SK-N-SH (cell line): Measurements from ENCODE around the gene HK2. TPM values are rescaled to one million over a fixed set of nuclear protein-coding genes. Genes with fewer than 3 reads are reported as not detected.

Experiments
- CTCF ChIA-PET: fragments of 300-600, 350-600 bp; formaldehyde crosslinking; extraction: SDS; loops from one replicate; lab custom pipeline; 2021; lab: Yijun Ruan, JAX
- POLR2A ChIA-PET: fragments of 350-600 bp; sonication (Branson Sonifier 250); formaldehyde crosslinking; extraction: SDS; loops from one replicate; lab custom pipeline; 2020; ENCODE audit warnings: antibody characterized with exemption, inconsistent platforms; lab: Yijun Ruan, JAX
- DNase-seq: peaks from one replicate; pipeline ENCODE4 v3.0.0; 2012
- H2AFZ ChIP-seq: fragments of 200-600 bp; sonication (generic); 2 replicates; pipeline ENCODE4 v1.8.1; 2016; ENCODE audit warnings: antibody characterized with exemption, mild to moderate bottlenecking, low read depth
- H3F3A ChIP-seq: fragments of 200-600 bp; sonication (generic); replicated peaks from 2 replicates; pipeline ENCODE3; 2016; ENCODE audit warnings: antibody characterized with exemption, mild to moderate bottlenecking; ENCODE audit not compliant: insufficient read depth
- H3K27ac ChIP-seq, 2 experiments: fragments of 200-500 bp in 1 of 2; fragments of 200-600 bp in 1 of 2; sonication (Bioruptor generic) in 1 of 2; sonication (generic), shearing (Covaris generic) in 1 of 2; 2 replicates each; pipeline versions ENCODE4 v1.5.1 to v1.6.1; 2014 to 2016; ENCODE audit warnings: low read depth in 2 of 2, inconsistent platforms in 1 of 2, low read length in 1 of 2, mild to moderate bottlenecking in 1 of 2, mixed read lengths in 1 of 2
- H3K27me3 ChIP-seq: fragments of 200-600 bp; sonication (generic), shearing (Covaris generic); 2 replicates; pipeline ENCODE4 v1.6.1; 2016; ENCODE audit warnings: mixed run types; ENCODE audit not compliant: insufficient read depth
- H3K36me3 ChIP-seq, 2 experiments: fragments of 200-500 bp in 1 of 2; fragments of 200-600 bp in 1 of 2; sonication (Bioruptor generic) in 1 of 2; sonication (generic) in 1 of 2; replicated peaks in 1 of 2; 2 replicates each; pipeline versions ENCODE3 to v1.5.1; 2014 to 2016; ENCODE audit warnings: low read length in 1 of 2, mild to moderate bottlenecking in 1 of 2; ENCODE audit not compliant: insufficient read depth in 2 of 2, control insufficient read depth in 1 of 2
- H3K4me1 ChIP-seq, 2 experiments: fragments of 200-500 bp in 1 of 2; fragments of 200-600 bp in 1 of 2; sonication (Bioruptor generic) in 1 of 2; sonication (generic), shearing (Covaris generic) in 1 of 2; 2 replicates each; pipeline versions ENCODE4 v1.5.1 to v1.6.1; 2014 to 2016; ENCODE audit warnings: low read depth in 1 of 2, low read length in 1 of 2, mixed run types in 1 of 2; ENCODE audit not compliant: insufficient read depth in 2 of 2, control insufficient read depth in 1 of 2
- H3K4me2 ChIP-seq: fragments of 200-600 bp; sonication (generic), shearing (Covaris generic); 2 replicates; pipeline ENCODE4 v1.6.1; 2017; ENCODE audit warnings: mixed run types
- H3K4me3 ChIP-seq, 2 experiments: fragments of 200-500 bp in 1 of 2; fragments of 200-600 bp in 1 of 2; sonication (Bioruptor generic) in 1 of 2; sonication (generic), shearing (Covaris generic) in 1 of 2; 2 replicates each; pipeline versions ENCODE4 v1.5.1 to v1.8.1; 2014 to 2016; ENCODE audit warnings: low read depth in 2 of 2, inconsistent platforms in 1 of 2, low read length in 1 of 2, mild to moderate bottlenecking in 1 of 2, mixed read lengths in 1 of 2, moderate library complexity in 1 of 2
- H3K79me2 ChIP-seq: fragments of 200-600 bp; sonication (generic); 2 replicates; pipeline ENCODE4 v1.8.1; 2017; ENCODE audit warnings: mild to moderate bottlenecking; ENCODE audit not compliant: insufficient read depth
- H3K9ac ChIP-seq: fragments of 200-600 bp; sonication (generic); 2 replicates; pipeline ENCODE4 v1.6.1; 2017; ENCODE audit warnings: mixed run types
- H3K9me2 ChIP-seq: fragments of 200-600 bp; sonication (generic); 2 replicates; pipeline ENCODE4 v1.6.1; 2017; ENCODE audit warnings: mixed run types
- H3K9me3 ChIP-seq: fragments of 200-600 bp; sonication (generic); 2 replicates; pipeline ENCODE4 v1.6.1; 2017; ENCODE audit warnings: mixed run types, mild to moderate bottlenecking, moderate library complexity
- H4K20me1 ChIP-seq: fragments of 200-600 bp; sonication (generic); 2 replicates; pipeline ENCODE4 v1.6.1; 2017; ENCODE audit warnings: mild to moderate bottlenecking, mixed run types; ENCODE audit not compliant: insufficient read depth
- CHD2 ChIP-seq: fragments of 150-350 bp; IDR thresholded peaks from 2 replicates; pipeline ENCODE4 v1.6.1; 2018; ENCODE audit warnings: low read length; ENCODE audit not compliant: partially characterized antibody
- EZH2phosphoT487 ChIP-seq: fragments of 200-600 bp; sonication (generic); IDR thresholded peaks from 2 replicates; pipeline ENCODE4 v1.6.1; 2017; ENCODE audit warnings: low read depth, mixed run types, mild to moderate bottlenecking, antibody characterized with exemption, moderate library complexity, borderline replicate concordance
- FOSL2 ChIP-seq: IDR thresholded peaks from 2 replicates; pipeline ENCODE4 v1.4.0; 2012; ENCODE audit warnings: low read depth, mild to moderate bottlenecking, moderate library complexity, borderline replicate concordance
- FOXM1 ChIP-seq: IDR thresholded peaks from 2 replicates; pipeline ENCODE4 v1.4.0; 2012; ENCODE audit warnings: low read depth, mild to moderate bottlenecking
- GABPA ChIP-seq: IDR thresholded peaks from 2 replicates; pipeline ENCODE4 v1.4.0; 2012; ENCODE audit warnings: low read depth, mild to moderate bottlenecking
- NFIC ChIP-seq: IDR thresholded peaks from 2 replicates; pipeline ENCODE4 v1.4.0; 2012; ENCODE audit warnings: borderline replicate concordance
- PBX3 ChIP-seq: IDR thresholded peaks from 2 replicates; pipeline ENCODE4; 2012
- POLR2AphosphoS5 ChIP-seq: IDR thresholded peaks from 2 replicates; pipeline ENCODE4 v1.6.1; 2012; ENCODE audit warnings: low read depth, low read length
- REST ChIP-seq: IDR thresholded peaks from 2 replicates; pipeline ENCODE4 v1.6.1; 2012; ENCODE audit warnings: mild to moderate bottlenecking, low read depth, low read length, moderate library complexity
- RXRA ChIP-seq: IDR thresholded peaks from 2 replicates; pipeline ENCODE4 v1.4.0; 2012; ENCODE audit warnings: low read depth, mild to moderate bottlenecking, borderline replicate concordance
- SMC3 ChIP-seq: IDR thresholded peaks from 2 replicates; pipeline ENCODE4 v1.6.1; 2012; ENCODE audit warnings: low read depth, low read length, improper control_type of control experiment
- TAF1 ChIP-seq: IDR thresholded peaks from 2 replicates; pipeline ENCODE4 v1.6.1; 2012; ENCODE audit warnings: low read depth, mild to moderate bottlenecking, low read length, moderate library complexity, borderline replicate concordance
- TCF12 ChIP-seq: IDR thresholded peaks from 2 replicates; pipeline ENCODE4 v1.4.0; 2012
- USF2 ChIP-seq: fragments of 150-350 bp; IDR thresholded peaks from 2 replicates; pipeline ENCODE4 v1.6.1; 2017; ENCODE audit warnings: antibody characterized with exemption, low read length, low read depth, borderline replicate concordance
- YY1 ChIP-seq: IDR thresholded peaks from 2 replicates; pipeline ENCODE4 v1.4.0; 2012; ENCODE audit warnings: low read depth, mild to moderate bottlenecking
- ZBTB33 ChIP-seq: IDR thresholded peaks from 2 replicates; pipeline ENCODE4 v1.4.0; 2012; ENCODE audit warnings: low read depth, borderline replicate concordance
- WGBS: methylation state at CpG from one replicate; pipeline ENCODE4 v1.1.6; 2017; ENCODE audit warnings: low lambda C conversion rate; 5-methylcytosine and 5-hydroxymethylcytosine counted together
- polyA plus RNA-seq, 3 experiments: library from polyadenylated mRNA; depleted of rRNA; stranded (reverse); fragments of >200 nt; gene quantifications; 2 replicates each; pipeline ENCODE4 v1.2.3, GENCODE V29; 2012

The HK2 gene
- polyA plus RNA-seq, 1 of the 3 experiments (the other 2 are of a cell fraction) = 13.5 TPM

GRCh38 chr2:74867841-74868658 lies 34.1 kb downstream of the HK2 start:
- H3K27ac ChIP-seq = no peak overlapping the region; a peak in 1 of 4 replicates
- TF ChIP-seq RXRA = no peak
- no peak for TF ChIP-seq TAF1
- TF ChIP-seq REST = no peak
- TF ChIP-seq EZH2phosphoT487 = no peak
- TF ChIP-seq SMC3 = no peak
- no peak for TF ChIP-seq YY1
- TF ChIP-seq FOXM1 = no peak
- no peak for TF ChIP-seq NFIC
- H3K27me3 ChIP-seq = no peaks in the 10 kb centered on the region
- H3K9me2 ChIP-seq = no peaks in the 10 kb centered on the region
- H3K36me3 ChIP-seq = peaks cover 0 to 15% of the 10 kb centered on the region in 2 experiments
- H3K4me3 ChIP-seq = no peak overlapping the region
- H3K9ac ChIP-seq = no peak overlapping the region
- H3K4me2 ChIP-seq = no peak overlapping the region
- 73% methylated on average over 14 of the region's 14 CpGs for whole genome bisulfite sequencing
- CTCF ChIA-PET = no interaction called here
- no peak overlapping the region for H2AFZ ChIP-seq
- POLR2A ChIA-PET = no interaction called here
- no peaks in the 10 kb centered on the region for H3K9me3 ChIP-seq
- H3F3A ChIP-seq = no peaks in the 10 kb centered on the region
- peaks cover 1 to 28% of the 10 kb centered on the region in 2 experiments; a peak in 2 of 4 replicates for H3K4me1 ChIP-seq
- no peaks in the 10 kb centered on the region for H3K79me2 ChIP-seq
- no peaks in the 10 kb centered on the region for H4K20me1 ChIP-seq
- DNase-seq = no peak

- H3K27me3 ChIP-seq = no peaks in the 10 kb centered on the region
- WGBS = 86% methylated on average over 6 of the region's 6 CpGs
- H3K79me2 ChIP-seq = no peaks in the 10 kb centered on the region
- peaks cover 0 to 22% of the 10 kb centered on the region in 2 experiments; a peak in 1 of 4 replicates for H3K4me1 ChIP-seq
- H3K4me2 ChIP-seq = no peak overlapping the region
- H3K36me3 ChIP-seq = peaks cover 0 to 20% of the 10 kb centered on the region in 2 experiments
- no peak for DNase-seq
- ChIA-PET POLR2A (no interaction called here), CTCF (interaction anchor here (0.7 to 2.0 kb wide), 5 partner anchors 9 to 179 kb away, joined by 3 to 5 read pairs (median 4); no protein-coding TSS in a partner anchor)
- no peak overlapping the region for H2AFZ ChIP-seq
- no peaks in the 10 kb centered on the region for H3K9me2 ChIP-seq
- H3F3A ChIP-seq = no peaks in the 10 kb centered on the region
- no peak overlapping the region for H3K27ac ChIP-seq
- H3K4me3 ChIP-seq = no peak overlapping the region
- no peaks in the 10 kb centered on the region for H3K9me3 ChIP-seq
- no peak for TF ChIP-seq CHD2
- no peak for TF ChIP-seq USF2
- no peak for TF ChIP-seq ZBTB33
- TF ChIP-seq PBX3 = no peak
- no peak for TF ChIP-seq GABPA
- no peak for TF ChIP-seq TCF12
- no peak for TF ChIP-seq FOSL2
- no peak for TF ChIP-seq POLR2AphosphoS5
- H3K9ac ChIP-seq = no peak overlapping the region
- no peaks in the 10 kb centered on the region for H4K20me1 ChIP-seq
Observed at GRCh38 chr2:74869517-74869916, 35.6 kb downstream of the HK2 start.
